Measurements from ENCODE around the gene SPATA3. TPM values are rescaled to one million over a fixed set of nuclear protein-coding genes. Genes with fewer than 3 reads are reported as not detected.

The SPATA3 gene
- total and polyA plus RNA-seq, 2 of the 13 experiments (the other 11 are each of a cell fraction or from before 2014, with no cell fraction given), result not detected

DNA sequence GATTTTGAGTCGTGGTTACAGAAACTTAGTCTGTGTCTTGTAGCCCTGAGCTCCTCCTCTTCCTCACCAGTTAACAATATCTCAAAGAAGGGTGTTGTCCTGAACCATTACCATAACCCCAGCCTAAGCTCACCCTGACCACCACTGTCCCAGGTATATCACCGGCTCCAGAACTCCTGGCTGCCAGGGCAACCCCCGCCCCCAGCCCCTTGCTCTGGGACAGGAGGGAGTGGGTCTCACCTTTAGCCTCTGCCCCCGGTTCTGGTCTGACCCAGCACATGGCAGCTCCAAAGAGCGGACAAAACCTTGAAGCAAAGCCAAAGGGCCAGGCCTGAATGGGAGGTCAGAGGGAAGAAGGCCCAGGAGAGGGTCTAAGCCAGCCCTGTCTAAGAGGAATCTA is 55.2 kb downstream of the SPATA3 start (continued):
- TF ChIP-seq SETDB1 (CRISPR knock-in tag; IDR thresholded peaks at IDR 0.05; ENCODE audit: borderline replicate concordance) (no peak), EP300 (IDR thresholded peaks at IDR 0.05; ENCODE audit: low read depth in 2 of 2, low read length in 2 of 2) (no peak; a peak in 1 of 4 replicates), EP300 (CRISPR knock-in tag; IDR thresholded peaks at IDR 0.05; ENCODE audit: borderline replicate concordance) (no peak), MZF1 (CRISPR knock-in tag; IDR thresholded peaks at IDR 0.05; ENCODE audit: borderline replicate concordance) (no peak), CBX1 (IDR thresholded peaks at IDR 0.05; ENCODE audit: low read depth) (peak; percentile 76), AGO1 (IDR thresholded peaks at IDR 0.05; ENCODE audit: low read depth, low read length, poor library complexity, severe bottlenecking) (no peak), CBX5 (CRISPR knock-in tag; IDR thresholded peaks at IDR 0.05; ENCODE audit: borderline replicate concordance) (0 out of 2 replicates have a peak, but pooled peaks have one; percentile 16), ZNF558 (CRISPR knock-in tag; IDR thresholded peaks at IDR 0.05; ENCODE audit: borderline replicate concordance) (peak; percentile 17; the same call in 1 of the 2 replicates), SRF (IDR thresholded peaks at IDR 0.05; ENCODE audit: low read depth, low read length) (no peak)
- TF ChIP-seq, protein P1, sequence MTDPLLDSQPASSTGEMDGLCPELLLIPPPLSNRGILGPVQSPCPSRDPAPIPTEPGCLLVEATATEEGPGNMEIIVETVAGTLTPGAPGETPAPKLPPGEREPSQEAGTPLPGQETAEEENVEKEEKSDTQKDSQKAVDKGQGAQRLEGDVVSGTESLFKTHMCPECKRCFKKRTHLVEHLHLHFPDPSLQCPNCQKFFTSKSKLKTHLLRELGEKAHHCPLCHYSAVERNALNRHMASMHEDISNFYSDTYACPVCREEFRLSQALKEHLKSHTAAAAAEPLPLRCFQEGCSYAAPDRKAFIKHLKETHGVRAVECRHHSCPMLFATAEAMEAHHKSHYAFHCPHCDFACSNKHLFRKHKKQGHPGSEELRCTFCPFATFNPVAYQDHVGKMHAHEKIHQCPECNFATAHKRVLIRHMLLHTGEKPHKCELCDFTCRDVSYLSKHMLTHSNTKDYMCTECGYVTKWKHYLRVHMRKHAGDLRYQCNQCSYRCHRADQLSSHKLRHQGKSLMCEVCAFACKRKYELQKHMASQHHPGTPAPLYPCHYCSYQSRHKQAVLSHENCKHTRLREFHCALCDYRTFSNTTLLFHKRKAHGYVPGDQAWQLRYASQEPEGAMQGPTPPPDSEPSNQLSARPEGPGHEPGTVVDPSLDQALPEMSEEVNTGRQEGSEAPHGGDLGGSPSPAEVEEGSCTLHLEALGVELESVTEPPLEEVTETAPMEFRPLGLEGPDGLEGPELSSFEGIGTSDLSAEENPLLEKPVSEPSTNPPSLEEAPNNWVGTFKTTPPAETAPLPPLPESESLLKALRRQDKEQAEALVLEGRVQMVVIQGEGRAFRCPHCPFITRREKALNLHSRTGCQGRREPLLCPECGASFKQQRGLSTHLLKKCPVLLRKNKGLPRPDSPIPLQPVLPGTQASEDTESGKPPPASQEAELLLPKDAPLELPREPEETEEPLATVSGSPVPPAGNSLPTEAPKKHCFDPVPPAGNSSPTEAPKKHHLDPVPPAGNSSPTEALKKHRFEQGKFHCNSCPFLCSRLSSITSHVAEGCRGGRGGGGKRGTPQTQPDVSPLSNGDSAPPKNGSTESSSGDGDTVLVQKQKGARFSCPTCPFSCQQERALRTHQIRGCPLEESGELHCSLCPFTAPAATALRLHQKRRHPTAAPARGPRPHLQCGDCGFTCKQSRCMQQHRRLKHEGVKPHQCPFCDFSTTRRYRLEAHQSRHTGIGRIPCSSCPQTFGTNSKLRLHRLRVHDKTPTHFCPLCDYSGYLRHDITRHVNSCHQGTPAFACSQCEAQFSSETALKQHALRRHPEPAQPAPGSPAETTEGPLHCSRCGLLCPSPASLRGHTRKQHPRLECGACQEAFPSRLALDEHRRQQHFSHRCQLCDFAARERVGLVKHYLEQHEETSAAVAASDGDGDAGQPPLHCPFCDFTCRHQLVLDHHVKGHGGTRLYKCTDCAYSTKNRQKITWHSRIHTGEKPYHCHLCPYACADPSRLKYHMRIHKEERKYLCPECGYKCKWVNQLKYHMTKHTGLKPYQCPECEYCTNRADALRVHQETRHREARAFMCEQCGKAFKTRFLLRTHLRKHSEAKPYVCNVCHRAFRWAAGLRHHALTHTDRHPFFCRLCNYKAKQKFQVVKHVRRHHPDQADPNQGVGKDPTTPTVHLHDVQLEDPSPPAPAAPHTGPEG (CRISPR knock-in tag; IDR thresholded peaks at IDR 0.05), result no peak
- TF ChIP-seq, protein P2, sequence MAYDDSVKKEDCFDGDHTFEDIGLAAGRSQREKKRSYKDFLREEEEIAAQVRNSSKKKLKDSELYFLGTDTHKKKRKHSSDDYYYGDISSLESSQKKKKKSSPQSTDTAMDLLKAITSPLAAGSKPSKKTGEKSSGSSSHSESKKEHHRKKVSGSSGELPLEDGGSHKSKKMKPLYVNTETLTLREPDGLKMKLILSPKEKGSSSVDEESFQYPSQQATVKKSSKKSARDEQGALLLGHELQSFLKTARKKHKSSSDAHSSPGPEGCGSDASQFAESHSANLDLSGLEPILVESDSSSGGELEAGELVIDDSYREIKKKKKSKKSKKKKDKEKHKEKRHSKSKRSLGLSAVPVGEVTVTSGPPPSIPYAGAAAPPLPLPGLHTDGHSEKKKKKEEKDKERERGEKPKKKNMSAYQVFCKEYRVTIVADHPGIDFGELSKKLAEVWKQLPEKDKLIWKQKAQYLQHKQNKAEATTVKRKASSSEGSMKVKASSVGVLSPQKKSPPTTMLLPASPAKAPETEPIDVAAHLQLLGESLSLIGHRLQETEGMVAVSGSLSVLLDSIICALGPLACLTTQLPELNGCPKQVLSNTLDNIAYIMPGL (CRISPR knock-in tag; IDR thresholded peaks at IDR 0.05; ENCODE audit: borderline replicate concordance in 1 of 2, low read depth in 1 of 2), result no peak
